GM10248 (cell line): ENCODE results near the gene EXTL1.

Experiments used
- CTCF ChIA-PET: fragments of 300-600 bp; sonication (Branson Sonifier 250); formaldehyde crosslinking; extraction: SDS; loops from one replicate; lab custom pipeline; 2021; ENCODE audit warnings: antibody characterized with exemption; lab: Yijun Ruan, JAX
- POLR2A ChIA-PET: fragments of 350-650 bp; sonication (Branson Sonifier 250); formaldehyde crosslinking; extraction: SDS; loops from one replicate; lab custom pipeline; 2020; ENCODE audit warnings: antibody characterized with exemption; lab: Yijun Ruan, JAX
- DNase-seq: peaks from one replicate; pipeline ENCODE4 v3.0.0; 2012; ENCODE audit errors: extremely low spot score
- TF ChIP-seq, protein P1 (sequence below): IDR thresholded peaks from 2 replicates; pipeline ENCODE4 v1.5.1; 2012; ENCODE audit warnings: mild to moderate bottlenecking, low read depth; ENCODE audit errors: extremely low read depth, missing control alignments, control extremely low read depth

EXTL1 gene

DNA sequence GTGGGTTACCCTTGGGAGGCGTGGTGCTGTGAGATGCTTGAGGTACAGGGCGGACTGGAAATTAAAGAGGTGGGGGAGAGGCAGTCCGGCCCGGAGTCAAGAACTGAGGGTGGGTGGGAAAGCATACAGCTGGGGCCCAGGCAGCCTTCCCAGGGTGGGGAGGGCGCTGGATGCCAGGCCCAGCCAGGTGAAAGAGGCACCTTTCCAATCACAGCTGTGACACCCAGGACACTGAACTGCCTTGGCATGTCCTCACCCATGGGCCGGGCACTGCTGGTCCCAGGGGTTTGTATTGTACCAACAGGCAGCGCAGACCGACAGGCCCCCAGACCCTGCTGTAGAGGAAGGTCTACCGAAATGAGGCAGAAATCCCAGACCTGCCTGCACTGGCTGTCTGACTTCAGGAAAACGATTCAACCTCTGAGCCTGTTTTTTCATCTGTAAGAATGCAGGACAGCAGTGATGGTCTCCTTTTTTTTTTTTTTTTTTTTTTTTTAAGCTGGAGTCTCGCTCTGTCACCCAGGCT lies 15.2 kb downstream of the EXTL1 start:
- TF ChIP-seq, protein P1, sequence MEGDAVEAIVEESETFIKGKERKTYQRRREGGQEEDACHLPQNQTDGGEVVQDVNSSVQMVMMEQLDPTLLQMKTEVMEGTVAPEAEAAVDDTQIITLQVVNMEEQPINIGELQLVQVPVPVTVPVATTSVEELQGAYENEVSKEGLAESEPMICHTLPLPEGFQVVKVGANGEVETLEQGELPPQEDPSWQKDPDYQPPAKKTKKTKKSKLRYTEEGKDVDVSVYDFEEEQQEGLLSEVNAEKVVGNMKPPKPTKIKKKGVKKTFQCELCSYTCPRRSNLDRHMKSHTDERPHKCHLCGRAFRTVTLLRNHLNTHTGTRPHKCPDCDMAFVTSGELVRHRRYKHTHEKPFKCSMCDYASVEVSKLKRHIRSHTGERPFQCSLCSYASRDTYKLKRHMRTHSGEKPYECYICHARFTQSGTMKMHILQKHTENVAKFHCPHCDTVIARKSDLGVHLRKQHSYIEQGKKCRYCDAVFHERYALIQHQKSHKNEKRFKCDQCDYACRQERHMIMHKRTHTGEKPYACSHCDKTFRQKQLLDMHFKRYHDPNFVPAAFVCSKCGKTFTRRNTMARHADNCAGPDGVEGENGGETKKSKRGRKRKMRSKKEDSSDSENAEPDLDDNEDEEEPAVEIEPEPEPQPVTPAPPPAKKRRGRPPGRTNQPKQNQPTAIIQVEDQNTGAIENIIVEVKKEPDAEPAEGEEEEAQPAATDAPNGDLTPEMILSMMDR = no peak

DNA sequence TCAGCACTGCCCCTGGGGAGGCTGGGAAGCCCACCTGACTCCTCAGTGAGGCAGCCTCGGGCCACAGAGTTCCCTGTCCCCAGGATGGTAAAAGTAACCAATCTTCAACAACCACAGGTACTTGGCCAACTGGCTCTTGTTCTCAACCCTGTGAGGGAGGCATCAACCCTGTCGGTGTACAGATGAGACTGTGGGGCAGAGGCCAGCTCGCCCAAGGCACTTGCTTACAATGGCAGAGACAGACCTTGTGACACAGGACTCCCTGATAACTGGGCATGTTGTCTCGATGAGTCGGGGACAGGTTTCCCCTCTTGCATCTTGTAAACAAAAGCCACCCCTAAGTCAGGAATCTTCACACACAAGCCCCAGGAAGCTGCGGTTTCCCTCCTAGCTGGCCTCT lies 16.3 kb downstream of the EXTL1 start:
- POLR2A ChIA-PET = no interaction called here
- DNase-seq = no peak
- TF ChIP-seq, protein P1 = no peak
- CTCF ChIA-PET = interaction anchor here (0.9 to 1.5 kb wide), 2 partner anchors 10 to 132 kb away, joined by 3 read pairs; partner anchors contain the start of gene ZNF593

More for the DNA sequence above, 15.2 kb downstream of the EXTL1 start:
- CTCF ChIA-PET = interaction anchor here (0.7 to 4.1 kb wide), 25 partner anchors 7 to 380 kb away, joined by 3 to 31 read pairs (median 5); partner anchors contain the start of genes C1orf232, CEP85, PAFAH2 and ZNF593
- POLR2A ChIA-PET = no interaction called here
- no peak for DNase-seq

DNA sequence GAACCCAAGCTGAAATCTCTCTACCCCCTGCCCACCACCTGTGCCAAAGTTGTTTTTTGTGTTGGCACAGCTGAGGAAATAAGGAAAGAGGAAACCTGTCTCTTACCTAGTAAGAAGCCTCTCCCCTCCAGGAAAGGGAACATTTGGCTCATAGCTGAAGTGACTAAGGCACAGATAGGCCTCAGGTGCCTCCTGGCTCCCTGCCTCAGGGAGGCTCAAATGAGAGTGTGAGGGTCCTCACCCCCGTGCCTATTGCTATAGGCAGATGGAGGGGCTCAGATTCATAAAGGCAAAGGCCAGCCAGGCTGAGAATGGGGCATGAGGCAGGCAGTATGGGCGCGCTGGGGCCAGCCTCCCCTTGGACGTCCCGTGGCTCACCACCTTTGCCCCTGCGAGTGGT lies 16.9 kb downstream of the EXTL1 start:
- TF ChIP-seq, protein P1 = no peak
- DNase-seq = no peak
- POLR2A ChIA-PET = no interaction called here
- CTCF ChIA-PET = interaction anchor here (0.9 to 1.5 kb wide), 3 partner anchors 10 to 195 kb away, joined by 3 read pairs; partner anchors contain the start of genes CEP85 and ZNF593

DNA sequence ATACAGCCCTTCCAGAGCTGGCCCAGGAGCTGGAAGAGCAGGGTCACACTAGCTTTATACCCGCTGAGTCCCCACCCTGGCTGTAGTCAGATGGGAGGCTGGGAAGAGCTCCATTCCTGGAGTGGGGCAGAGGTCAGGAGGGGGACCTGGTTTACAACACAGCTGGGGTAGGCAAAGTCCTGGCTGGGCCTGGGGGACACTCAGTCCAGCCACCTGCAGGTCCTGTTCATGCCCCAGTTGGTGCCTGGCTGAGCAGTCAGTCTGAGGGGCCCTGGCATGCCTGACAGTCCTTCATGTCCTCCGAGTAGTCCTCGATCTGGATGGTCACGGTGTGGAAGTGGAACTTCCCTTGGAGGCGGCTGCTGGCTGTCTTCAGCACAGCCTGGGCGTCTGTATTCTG lies 17.3 kb downstream of the EXTL1 start:
- CTCF ChIA-PET = interaction anchor here (1.2 to 1.5 kb wide), 3 partner anchors 131 to 195 kb away, joined by 3 read pairs; partner anchors contain the start of genes CEP85 and ZNF593
- TF ChIP-seq, protein P1 = no peak
- no peak for DNase-seq
- POLR2A ChIA-PET = no interaction called here

DNA sequence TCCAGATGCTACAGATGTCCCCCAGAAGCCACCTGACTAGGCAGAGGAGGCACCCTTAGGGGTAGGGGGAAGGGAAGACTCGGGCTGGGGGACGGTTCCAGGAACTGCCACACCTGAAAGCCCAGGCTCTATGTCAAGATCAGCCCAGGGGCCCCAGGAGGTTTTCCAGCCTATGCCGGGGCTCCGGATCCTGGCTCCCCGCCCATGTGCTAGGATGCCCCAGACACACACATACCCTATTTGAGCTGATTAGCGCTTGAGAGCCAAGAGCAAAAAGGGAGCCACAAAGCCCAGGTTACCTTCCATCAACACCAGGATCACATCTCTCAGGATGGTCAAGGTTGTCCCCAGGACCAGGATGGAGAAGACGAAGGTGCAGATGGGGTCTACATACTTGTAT lies 19.8 kb downstream of the EXTL1 start:
- TF ChIP-seq, protein P1 = no peak
- POLR2A ChIA-PET = no interaction called here
- DNase-seq = no peak
- CTCF ChIA-PET = interaction anchor here (1.0 to 1.6 kb wide), 4 partner anchors 11 to 128 kb away, joined by 3 to 4 read pairs (median 4); partner anchors contain the start of gene ZNF593

DNA sequence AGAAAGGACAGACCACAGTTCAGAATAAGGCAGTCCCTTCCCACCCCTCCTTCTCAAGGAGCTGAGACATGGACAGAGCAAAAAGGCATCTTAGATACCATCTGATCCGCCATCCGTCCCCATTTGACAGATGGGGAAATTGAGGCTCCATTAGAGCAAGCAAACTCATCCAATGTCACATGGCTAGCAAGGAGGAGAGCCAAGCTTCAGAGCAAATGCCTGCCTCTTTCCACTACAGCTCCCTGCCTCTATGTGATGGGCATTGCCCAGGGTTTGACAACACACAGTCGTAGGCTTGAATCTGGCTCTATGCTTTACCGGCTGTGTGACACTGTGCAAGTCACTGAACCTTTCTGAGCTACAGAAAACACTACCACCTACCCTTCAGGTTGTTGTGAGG lies 20.4 kb downstream of the EXTL1 start:
- TF ChIP-seq, protein P1 = no peak
- ChIA-PET CTCF (interaction anchor here (1.0 to 1.6 kb wide), 5 partner anchors 12 to 128 kb away, joined by 3 to 4 read pairs (median 3); partner anchors contain the start of gene ZNF593), POLR2A (no interaction called here)
- no peak for DNase-seq
